GM18867 (cell line): Measurements from ENCODE around the gene POGZ.
A peak's percentile ranks its signal among the peaks of the same experiment; 100 is the strongest.

Experiments
- ATAC-seq: cut with Tn5 transposase; IDR thresholded peaks from one replicate; pipeline ENCODE4 v1.9.1; 2021; ENCODE audit warnings: mild to moderate bottlenecking, moderate library complexity; ENCODE audit not compliant: unreplicated experiment

POGZ gene

GRCh38 chr1:151459331-151460046 is at the start of gene POGZ:
Gene POGZ, minus strand, starts transcription at chr1:151459494. Its CDS starts 17,290 bp downstream, at chr1:151442204.
- peak; percentile 74 for ATAC-seq

- no peak for ATAC-seq
These were observed 49.5 kb upstream of the POGZ start for GRCh38 chr1:151508833-151509232.

GRCh38 chr1:151504759-151505158 is 45.5 kb upstream of the POGZ start:
- ATAC-seq: no peak

GRCh38 chr1:151504252-151504651 is 45.0 kb upstream of the POGZ start:
- no peak for ATAC-seq

GRCh38 chr1:151502859-151503780 is 43.8 kb upstream of the POGZ start:
- ATAC-seq: no peak

- ATAC-seq: no peak
These were observed 42.9 kb upstream of the POGZ start for GRCh38 chr1:151502035-151502700.

- no peak for ATAC-seq
These were observed 42.2 kb upstream of the POGZ start for GRCh38 chr1:151501474-151501873.

GRCh38 chr1:151499930-151500329 is 40.6 kb upstream of the POGZ start:
- no peak for ATAC-seq

- no peak for ATAC-seq
These were observed 40.1 kb upstream of the POGZ start for GRCh38 chr1:151499365-151499764.

- no peak for ATAC-seq
These were observed 36.0 kb upstream of the POGZ start for GRCh38 chr1:151495316-151495715.

- peak; percentile 35 for ATAC-seq
These were observed 35.5 kb upstream of the POGZ start for GRCh38 chr1:151494741-151495281.

- ATAC-seq: no peak
These were observed 33.7 kb upstream of the POGZ start for GRCh38 chr1:151493042-151493441.

- no peak for ATAC-seq
These were observed 32.8 kb upstream of the POGZ start for GRCh38 chr1:151492120-151492519.

GRCh38 chr1:151491641-151492040 is 32.3 kb upstream of the POGZ start:
- no peak for ATAC-seq

GRCh38 chr1:151486557-151486956 is 27.3 kb upstream of the POGZ start:
- ATAC-seq: no peak

- no peak for ATAC-seq
These were observed 26.5 kb upstream of the POGZ start for GRCh38 chr1:151485685-151486255.

- no peak for ATAC-seq
These were observed 22.7 kb upstream of the POGZ start for GRCh38 chr1:151482017-151482416.

GRCh38 chr1:151479462-151479861 is 20.2 kb upstream of the POGZ start:
- ATAC-seq: no peak

GRCh38 chr1:151478923-151479322 is 19.6 kb upstream of the POGZ start:
- no peak for ATAC-seq

GRCh38 chr1:151478140-151478812 is 19.0 kb upstream of the POGZ start:
- peak; percentile 54 for ATAC-seq
